T-helper 1 cell treated with Interleukin-12 subunit alpha and Interleukin-12 subunit beta and Interleukin-4 antibody, amounts not matched to agents 30 ng/mL and 1 ng/mL, for 36 hours (primary cell): ENCODE data around the gene HADH. TPM values are rescaled to one million over a fixed set of nuclear protein-coding genes. Genes with fewer than 3 reads are reported as not detected.
"Not testable (repeated sequence)": the region's sequence is repeated elsewhere in the genome, so short reads cannot be mapped to it uniquely, and the experiment has no call there.

ENCODE experiments used
- intact Hi-C: fragments of 100-400 bp; cut with micrococcal nuclease; formaldehyde crosslinking; loops from one replicate; pipeline ENCODE4 v1.15.1; 2024
- total RNA-seq: library from RNA; stranded (reverse); gene quantifications from 2 replicates; pipeline ENCODE4 v1.2.3, GENCODE V29; 2022

HADH gene
- total RNA-seq, 1 donor from 2014 or later, result 34.0 TPM

DNA sequence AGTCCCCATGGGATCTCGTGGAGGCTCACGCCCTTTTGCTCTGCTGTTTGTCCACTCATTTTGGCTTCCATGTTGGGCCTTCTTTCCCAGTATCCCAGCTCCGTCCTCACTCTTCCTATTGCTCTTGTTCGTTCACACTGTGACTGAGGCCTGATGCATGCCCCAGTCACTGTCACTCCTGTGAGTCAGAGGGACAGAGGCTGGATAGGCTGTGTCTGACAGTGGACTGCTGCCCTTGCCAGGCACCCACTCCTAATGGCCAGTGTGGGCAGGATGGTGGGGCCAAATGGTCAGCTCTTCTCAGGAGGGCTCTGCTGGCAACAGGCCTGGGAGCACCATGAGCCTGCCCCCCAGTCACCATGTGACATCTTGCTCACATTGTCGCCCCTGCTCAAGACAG lies 40.0 kb downstream of the HADH start:
- intact Hi-C loops, result loop anchor here (1.0 to 10.0 kb wide), 17 partner anchors 11 to 1265 kb away; partner anchors contain the start of gene RPL34

DNA sequence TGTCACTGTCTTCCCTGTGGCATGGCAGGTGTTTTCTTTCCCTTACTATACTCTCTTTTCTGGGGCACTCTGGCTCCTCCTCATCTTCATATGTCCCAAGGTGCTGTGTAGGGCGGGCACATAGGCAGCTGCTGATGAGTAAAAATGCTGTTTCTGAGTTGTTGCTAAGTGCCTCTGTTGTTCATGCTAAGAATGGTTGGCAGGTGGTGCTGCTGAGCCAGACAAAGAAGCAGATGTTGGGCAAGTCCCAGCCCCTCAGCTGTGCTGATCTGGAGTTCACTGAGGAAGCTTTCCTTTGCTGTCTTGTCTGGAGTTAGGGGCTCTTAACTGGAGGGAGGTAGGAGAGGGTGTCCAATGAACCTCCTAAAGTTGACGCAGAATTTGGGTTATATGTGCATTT lies 40.6 kb downstream of the HADH start:
- intact Hi-C loops, result loop anchor here (1.0 to 2.0 kb wide), 14 partner anchors 19 to 590 kb away; partner anchors contain the start of gene RPL34

DNA sequence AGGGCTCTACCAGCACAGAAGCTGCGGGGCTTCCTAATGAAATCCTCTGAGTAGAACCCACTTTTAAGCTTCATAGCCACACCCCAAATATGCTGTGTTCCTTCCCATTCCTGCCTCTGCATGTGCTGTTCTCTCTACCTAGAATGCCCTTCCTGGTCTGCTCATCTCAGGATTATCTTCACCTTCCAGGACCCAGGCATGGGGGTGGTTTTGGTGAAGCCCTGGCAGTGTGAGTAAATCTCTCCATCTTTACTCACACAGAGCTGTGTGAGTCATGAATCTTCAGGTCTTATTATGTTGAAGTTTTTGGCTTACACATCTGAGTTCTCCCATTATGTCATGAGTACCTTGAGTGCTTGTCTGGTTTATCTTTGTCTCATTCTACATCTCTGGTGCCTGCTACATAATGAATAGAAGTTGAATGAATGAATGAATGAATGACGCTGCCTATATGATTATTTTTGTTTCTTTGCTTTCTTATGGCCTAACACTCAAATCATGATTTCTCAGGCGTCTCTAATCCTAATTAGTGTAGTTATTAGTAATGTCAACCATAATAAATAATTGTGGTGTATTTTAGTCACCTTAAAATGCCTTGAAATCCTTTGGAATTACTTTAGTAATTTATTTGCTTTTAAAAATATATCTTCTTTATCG lies 41.9 kb downstream of the HADH start:
- intact Hi-C loops, result loop anchor here (2.0 kb wide), 4 partner anchors 41 to 401 kb away; no protein-coding TSS in a partner anchor

- intact Hi-C loops, result no loop called here
Measured at GRCh38 chr4:108033348-108033747, 43.7 kb downstream of the HADH start.

- intact Hi-C loops, result no loop called here
Measured at GRCh38 chr4:108034565-108034964, 44.9 kb downstream of the HADH start.

- intact Hi-C loops, result loop anchor here (1.0 kb wide), 2 partner anchors 14 to 585 kb away; partner anchors contain the start of gene RPL34
Measured at GRCh38 chr4:108035691-108036090, 46.0 kb downstream of the HADH start.

DNA sequence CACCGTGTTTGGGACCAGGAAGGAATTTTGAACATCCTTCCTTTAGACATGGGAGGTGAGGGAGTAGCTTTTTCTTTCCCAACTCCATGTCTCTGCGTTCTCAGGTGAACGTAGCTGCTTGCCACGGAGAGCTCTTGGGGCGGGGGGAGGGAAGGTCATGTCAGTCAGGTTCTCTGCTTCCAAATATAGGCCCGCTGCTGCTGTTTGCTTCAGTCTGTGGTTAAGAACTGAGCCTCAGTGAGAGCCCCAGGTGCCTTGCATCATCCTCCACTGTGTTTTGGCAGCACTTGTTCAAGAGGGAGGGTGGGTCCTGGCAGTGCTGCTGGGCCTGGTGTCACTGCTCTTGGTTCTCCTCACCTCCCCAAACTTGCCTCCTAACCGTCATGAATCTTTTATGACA lies 46.5 kb downstream of the HADH start:
- intact Hi-C loops, result loop anchor here (1.0 kb wide), 2 partner anchors 13 to 584 kb away; partner anchors contain the start of gene RPL34

- intact Hi-C loops, result no loop called here
Measured at GRCh38 chr4:108037884-108038283, 48.2 kb downstream of the HADH start.

- intact Hi-C loops, result no loop called here
Measured at GRCh38 chr4:108042927-108043326, 53.2 kb downstream of the HADH start.

DNA sequence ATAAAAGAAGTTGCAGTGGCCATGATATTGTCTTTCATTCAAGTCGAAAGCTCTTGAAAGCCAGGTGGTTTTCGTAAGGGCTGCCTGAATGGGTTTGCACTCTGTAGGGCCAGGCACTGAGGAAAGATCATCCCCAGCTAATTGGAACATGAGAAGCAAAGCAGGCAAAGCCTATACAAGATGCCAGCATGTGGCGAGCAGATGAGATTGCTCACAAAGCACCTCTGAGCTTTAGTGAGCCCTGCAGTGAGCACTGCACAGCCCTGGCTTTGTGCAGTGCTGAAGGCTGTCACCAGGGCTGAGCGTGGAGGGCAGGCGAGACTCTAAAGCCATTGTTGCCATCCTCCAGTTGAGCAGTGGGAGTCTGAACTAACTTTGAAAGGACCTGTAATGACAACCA lies 53.8 kb downstream of the HADH start:
- intact Hi-C loops, result no loop called here

DNA sequence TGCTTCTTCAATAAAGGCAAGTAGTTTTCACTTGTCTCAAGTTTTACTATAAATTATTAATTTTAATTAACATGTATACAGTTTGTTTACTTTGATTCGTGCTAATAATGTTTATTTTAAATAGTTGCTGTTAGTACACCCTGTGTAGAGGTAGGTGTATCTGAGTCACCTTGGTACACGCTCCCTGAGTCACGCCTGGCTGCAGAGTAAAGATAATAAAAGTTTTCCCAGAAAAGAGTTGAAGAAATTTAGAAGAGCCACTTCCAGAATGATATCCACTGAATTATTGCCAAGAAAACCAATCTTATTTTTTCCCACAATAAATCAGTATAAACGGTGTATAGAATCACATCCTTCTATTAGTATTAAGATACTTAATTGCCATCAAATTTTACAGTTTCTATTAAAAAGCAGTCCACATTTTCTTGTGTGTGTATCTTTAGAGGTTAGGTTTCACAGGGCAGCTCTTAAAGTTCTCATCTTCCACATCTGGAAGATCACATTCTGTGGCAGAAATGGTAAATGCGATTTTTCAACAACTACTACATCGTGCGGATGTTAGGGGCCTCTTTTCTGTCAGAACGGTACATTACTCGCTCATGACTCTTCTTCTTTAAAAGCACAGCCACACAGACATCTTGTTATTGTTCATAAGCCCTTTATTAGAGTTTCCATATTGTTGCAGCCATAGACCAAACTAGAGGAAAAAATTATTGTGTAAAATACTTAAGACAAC lies 55.4 kb downstream of the HADH start:
- intact Hi-C loops, result no loop called here

DNA sequence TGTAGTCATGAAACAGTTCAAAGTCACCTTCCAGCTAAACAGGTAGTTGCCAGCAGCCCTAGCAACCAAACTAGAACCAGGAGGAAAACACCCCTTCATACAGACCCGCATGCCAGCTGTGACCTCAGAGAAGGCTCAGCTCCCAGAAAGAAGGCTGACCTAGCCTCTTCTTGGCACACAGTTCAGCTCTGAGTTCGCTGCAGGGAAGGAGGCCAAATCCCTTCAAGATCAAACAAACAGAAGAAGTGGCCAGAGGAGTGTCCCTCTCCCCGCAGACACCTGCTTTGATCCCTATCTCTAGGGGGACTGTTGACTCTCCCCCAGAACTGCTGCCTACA lies 56.0 kb downstream of the HADH start:
- intact Hi-C loops, result no loop called here

GRCh38 chr4:108047199-108047598 lies 57.5 kb downstream of the HADH start:
- intact Hi-C loops, result no loop called here

DNA sequence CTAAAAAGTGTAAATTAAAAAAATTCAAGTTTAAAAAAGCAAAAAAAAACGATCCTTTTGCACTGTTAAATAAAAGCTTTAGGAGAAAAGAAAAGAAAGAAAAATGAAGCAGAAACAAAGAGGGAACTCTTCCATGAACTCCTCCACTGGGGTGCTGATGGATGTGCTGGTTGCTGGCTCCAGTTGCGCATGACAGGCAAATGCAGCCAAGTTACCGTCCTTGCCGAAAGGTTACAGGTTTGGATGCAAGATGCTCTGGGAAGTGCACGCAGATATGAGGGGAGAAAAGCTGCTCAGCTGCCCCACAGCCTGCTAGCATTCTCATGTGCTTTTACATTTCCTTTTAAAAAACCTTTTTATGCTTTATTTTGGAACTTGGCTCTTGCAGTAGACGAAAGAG lies 58.5 kb downstream of the HADH start:
- intact Hi-C loops, result no loop called here

DNA sequence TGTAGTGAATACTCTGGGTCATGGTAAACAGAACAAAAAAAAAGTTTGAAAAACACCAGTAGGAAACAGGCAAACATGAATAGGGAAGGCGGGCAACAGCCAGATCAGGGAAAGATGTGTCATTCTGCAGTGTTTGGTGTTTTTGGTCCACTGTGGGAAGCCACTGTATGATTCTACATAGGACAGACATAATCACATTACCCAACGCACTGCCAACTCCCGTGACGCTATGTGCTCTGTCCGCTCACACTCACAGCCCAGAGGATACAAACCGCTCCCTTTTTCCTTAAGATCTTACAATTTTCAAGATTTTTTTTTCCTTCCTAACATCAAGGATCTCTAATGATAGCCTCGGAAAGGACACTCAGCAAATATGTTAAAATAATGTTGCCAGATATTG lies 59.3 kb downstream of the HADH start:
- intact Hi-C loops, result loop anchor here (1.0 kb wide), 5 partner anchors 13 to 60 kb away; partner anchors contain the start of gene HADH

DNA sequence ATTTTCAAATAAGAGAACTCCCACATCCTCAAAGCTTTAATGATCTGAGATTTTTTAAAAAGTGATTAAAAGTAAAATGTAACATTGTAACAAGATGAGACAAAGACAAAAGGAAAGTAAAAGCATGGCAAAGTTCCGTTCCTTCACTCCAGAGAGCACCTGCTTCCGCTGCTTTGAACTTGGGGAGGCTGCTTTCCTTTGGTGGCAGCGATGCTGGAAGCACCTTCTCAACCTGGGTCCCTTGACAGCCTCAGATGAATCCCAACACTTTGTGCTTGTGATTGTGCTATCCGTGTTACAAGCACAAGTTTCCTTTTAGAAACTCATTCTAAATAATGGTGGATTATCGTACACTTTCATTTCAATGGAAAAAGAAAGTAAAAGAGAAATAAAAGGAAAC lies 59.7 kb downstream of the HADH start:
- intact Hi-C loops, result loop anchor here (1.0 kb wide), 5 partner anchors 13 to 60 kb away; partner anchors contain the start of gene HADH

DNA sequence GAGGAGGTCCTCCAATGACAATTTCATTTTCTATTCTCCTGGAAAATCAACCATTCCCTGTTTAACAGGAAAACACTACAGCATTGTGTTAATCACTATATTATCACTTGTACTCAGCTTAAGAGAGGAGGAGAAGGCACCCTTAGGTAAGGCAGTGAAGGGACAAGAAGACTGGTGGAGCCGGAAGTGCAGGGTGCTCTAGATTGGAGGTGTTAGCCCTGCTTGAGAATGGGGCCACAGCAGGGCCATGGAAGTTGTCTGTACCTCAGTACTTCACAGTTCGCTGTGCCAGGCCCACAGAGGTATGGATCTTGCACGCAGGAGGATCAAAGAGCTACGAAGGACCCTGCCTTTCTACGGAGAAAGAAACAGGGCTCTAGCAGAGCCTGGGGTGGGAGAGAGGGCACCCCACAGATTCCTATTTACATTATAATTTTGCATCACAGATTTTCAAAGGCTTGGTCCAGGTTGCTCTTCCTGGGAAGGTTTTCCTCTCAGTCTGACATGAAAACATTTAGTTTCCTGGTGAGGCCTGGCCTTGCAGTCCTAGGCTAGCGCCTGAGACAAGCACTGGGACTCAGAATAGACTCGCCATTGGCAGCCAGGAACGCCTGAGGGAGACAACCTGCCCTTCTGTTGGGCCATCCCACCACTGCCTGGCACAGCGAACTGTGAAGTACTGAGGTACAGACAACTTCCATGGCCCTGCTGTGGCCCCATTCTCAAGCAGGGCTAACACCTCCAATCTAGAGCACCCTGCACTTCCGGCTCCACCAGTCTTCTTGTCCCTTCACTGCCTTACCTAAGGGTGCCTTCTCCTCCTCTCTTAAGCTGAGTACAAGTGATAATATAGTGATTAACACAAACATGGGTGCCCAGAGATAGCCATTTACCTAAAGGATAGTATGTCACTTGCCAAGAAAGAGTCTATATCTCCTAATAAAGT lies 60.8 kb downstream of the HADH start:
- intact Hi-C loops, result not testable (repeated sequence)

DNA sequence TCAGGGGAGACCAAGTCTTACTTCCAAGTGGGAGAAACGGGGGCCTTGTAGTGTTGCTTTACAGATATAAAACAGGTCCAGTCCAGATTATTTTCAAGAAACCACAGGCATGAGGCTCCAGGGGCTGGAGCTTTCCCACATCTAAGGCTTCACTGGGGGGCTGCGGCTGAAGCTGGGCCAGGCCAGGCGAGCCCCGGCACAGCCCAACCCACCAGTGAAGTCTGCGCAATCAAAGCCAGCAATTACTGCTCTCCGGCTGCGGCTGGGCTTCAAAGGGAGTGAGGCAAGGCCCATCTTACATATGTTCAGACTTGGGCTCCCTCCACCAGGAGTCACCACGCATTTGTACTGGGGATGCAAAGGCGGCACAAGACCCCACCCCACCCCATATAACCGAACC lies 61.7 kb downstream of the HADH start:
- intact Hi-C loops, result no loop called here

GRCh38 chr4:108052558-108053120 lies 63.0 kb downstream of the HADH start:
- intact Hi-C loops, result no loop called here

GRCh38 chr4:108053251-108053711 lies 63.6 kb downstream of the HADH start:
- intact Hi-C loops, result no loop called here

- intact Hi-C loops, result no loop called here
Measured at GRCh38 chr4:108054025-108054638, 64.4 kb downstream of the HADH start.
